Measurements from ENCODE around the gene HSD17B13. TPM values are rescaled to one million over a fixed set of nuclear protein-coding genes. Genes with fewer than 3 reads are reported as not detected.

Gene HSD17B13
- total and polyA plus RNA-seq, 2 of the 13 experiments (the other 11 are each of a cell fraction or from before 2014, with no cell fraction given): 0.04 to 0.15 TPM

DNA sequence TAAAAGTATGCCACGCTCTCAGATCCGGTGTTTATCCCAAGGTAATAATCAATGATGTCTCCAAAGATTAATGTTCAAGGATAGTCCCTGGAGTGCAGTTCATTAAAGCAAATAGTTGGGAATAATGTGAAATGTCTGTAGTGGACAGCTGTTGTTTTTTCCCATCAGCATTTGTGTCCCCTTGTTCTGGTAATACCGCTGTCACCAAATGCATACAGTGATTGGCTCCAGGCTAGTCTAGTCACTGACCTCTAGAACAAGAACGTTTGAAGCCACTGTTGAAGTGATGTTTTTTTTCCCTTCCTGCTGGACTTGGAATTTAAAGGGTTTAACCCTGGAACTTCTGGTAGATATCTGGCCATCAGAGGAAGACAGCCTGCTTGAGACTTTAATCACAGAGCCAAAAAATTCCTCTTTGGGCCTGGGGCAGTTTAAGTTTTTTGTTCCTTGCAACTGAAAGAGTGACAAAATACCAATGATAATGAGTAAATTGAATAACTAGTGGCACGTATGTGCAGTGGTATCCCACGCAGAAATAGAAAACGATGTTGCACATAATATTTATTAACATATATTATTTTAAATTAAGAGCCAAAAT lies 37.8 kb upstream of the HSD17B13 start:
- DNase-seq (ENCODE audit: low spot score) (no peak), ATAC-seq (no peak), FAIRE-seq (no peak)
- H3K4me1 ChIP-seq (ENCODE audit: insufficient read depth, low read length): no peaks in the 10 kb centered on the region
- H3K36me3 ChIP-seq (replicated peaks in 1 of 2; ENCODE audit: control insufficient read depth in 1 of 2, insufficient read depth in 2 of 2, low read length in 2 of 2): peaks cover 19 to 78% of the 10 kb centered on the region in 2 experiments
- no peak overlapping the region for H3K4me2 ChIP-seq (ENCODE audit: low read depth, low read length)
- CTCF ChIA-PET (ENCODE audit: low intra/inter-chr PET ratio, low total read pairs): no interaction called here
- H3K9ac ChIP-seq (ENCODE audit: insufficient read depth, low read depth, low read length): no peak overlapping the region
- BruUV-seq (replicated peaks): no TSS peak
- no peaks in the 10 kb centered on the region for H3K79me2 ChIP-seq (ENCODE audit: insufficient read depth, low read length)
- no peak for TF ChIP-seq U2AF2 (IDR thresholded peaks at IDR 0.05; ENCODE audit: low read depth, low read length)
- no peak for TF ChIP-seq YEATS2 (CRISPR knock-in tag; IDR thresholded peaks at IDR 0.05; ENCODE audit: borderline replicate concordance)
- no peak for TF ChIP-seq MED1 (CRISPR knock-in tag; IDR thresholded peaks at IDR 0.05)
- TF ChIP-seq MXI1 (IDR thresholded peaks at IDR 0.05; ENCODE audit: borderline replicate concordance, low read depth, low read length): no peak
- TF ChIP-seq ZNF556 (CRISPR knock-in tag; IDR thresholded peaks at IDR 0.05; ENCODE audit: borderline replicate concordance): no peak
- TF ChIP-seq USF2 (IDR thresholded peaks at IDR 0.05; ENCODE audit: low read depth, low read length): no peak
- TF ChIP-seq USF2 (CRISPR knock-in tag; IDR thresholded peaks at IDR 0.05; ENCODE audit: borderline replicate concordance): no peak
- no peak for TF ChIP-seq TP53 (CRISPR knock-in tag; conservative IDR thresholded peaks at IDR 0.05)
- TF ChIP-seq IRX3 (CRISPR knock-in tag; IDR thresholded peaks at IDR 0.05; ENCODE audit: borderline replicate concordance, low read depth): no peak
- TF ChIP-seq NCOA5 (CRISPR knock-in tag; IDR thresholded peaks at IDR 0.05): no peak
- POLR2A ChIA-PET: no interaction called here
- no peak overlapping the region for H3K4me3 ChIP-seq (replicated peaks in 1 of 3; ENCODE audit: insufficient read depth in 1 of 3, low read depth in 2 of 3, low read length in 3 of 3)
- no peak overlapping the region for H3K27ac ChIP-seq (ENCODE audit: extremely low read length, insufficient read depth, low read length)
- no peaks in the 10 kb centered on the region for H4K20me1 ChIP-seq (ENCODE audit: insufficient read depth, low read length)
- intact Hi-C loops (cut with micrococcal nuclease; ENCODE audit: unreplicated experiment): no loop called here
- no peaks in the 10 kb centered on the region for H3K9me3 ChIP-seq (ENCODE audit: low read length)
- in situ Hi-C loops (cut with HindIII; ENCODE audit: extremely low pct_ligation_motif_present, low pct_unique_long_range_greater_than_20kb): no loop called here
- H3K27me3 ChIP-seq (ENCODE audit: control insufficient read depth in 1 of 2, insufficient read depth in 2 of 2, low read length in 2 of 2): no peaks in the 10 kb centered on the region
- WGBS (ENCODE audit: low lambda C conversion rate): 91% methylated on average over 7 of the region's 7 CpGs
- H2AFZ ChIP-seq (ENCODE audit: low read length): no peak overlapping the region
